K562 (cell line): ENCODE measurements around the gene AP4S1. TPM values are rescaled to one million over a fixed set of nuclear protein-coding genes. Genes with fewer than 3 reads are reported as not detected.

Experiments
- ATAC-seq: fragments of 200-7000 bp; cut with Tn5 transposase; 3 replicates; pipeline ENCODE4 v1.9.1; 2020; ENCODE audit warnings: moderate library complexity
- BruUV-seq: library from RNA; stranded (reverse); fragments of 400-500 nt; replicated peaks from 2 replicates; lab custom pipeline; 2021; lab: Mats Ljungman, UMichigan
- CTCF ChIA-PET: fragments of 300-600 bp; formaldehyde crosslinking; extraction: SDS; loops from one replicate; lab custom pipeline; 2021; ENCODE audit warnings: low intra/inter-chr PET ratio; lab: Yijun Ruan, JAX
- POLR2A ChIA-PET: fragments of 300-600, 350-650 bp; sonication (Branson Sonifier 250); formaldehyde crosslinking; extraction: SDS; loops from one replicate; lab custom pipeline; 2021; ENCODE audit warnings: antibody characterized with exemption, inconsistent platforms; lab: Yijun Ruan, JAX
- DNase-seq, 4 experiments: peaks; one replicate each; pipeline versions ENCODE4 v3.0.0 to v3.0.0-alpha.2; 2011 to 2018; ENCODE audit warnings: low spot score in 3 of 4, mixed read lengths in 3 of 4; ENCODE audit errors: extremely low read depth in 1 of 4
- FAIRE-seq: peaks from 2 replicates; lab custom pipeline; 2011; peaks lifted over from hg19 to GRCh38; lab: Jason Lieb, UNC
- H2AFZ ChIP-seq: 2 replicates; pipeline ENCODE4 v1.6.0; 2011; ENCODE audit warnings: low read depth, low read length, control low read depth, inconsistent platforms
- H3K27ac ChIP-seq: fragments of 200-600 bp; 3 replicates; pipeline ENCODE4 v1.8.0; 2011; ENCODE audit warnings: low read depth, mild to moderate bottlenecking, control low read depth, inconsistent platforms, low read length, moderate library complexity, mixed read lengths; ENCODE audit errors: extremely low read depth
- H3K27me3 ChIP-seq, 2 experiments: fragments of 300-600 bp in 1 of 2; 2 replicates in 1 of 2; 3 replicates in 1 of 2; pipeline versions ENCODE4 v1.6.0 to v1.8.0; 2011; ENCODE audit warnings: inconsistent platforms in 2 of 2, low read length in 2 of 2, mild to moderate bottlenecking in 1 of 2, mixed read lengths in 1 of 2, moderate library complexity in 1 of 2; ENCODE audit not compliant: control insufficient read depth in 2 of 2, insufficient read depth in 2 of 2
- H3K36me3 ChIP-seq: fragments of 300-600 bp; 3 replicates; pipeline ENCODE4 v1.8.0; 2011; ENCODE audit warnings: mild to moderate bottlenecking, low read length, inconsistent platforms; ENCODE audit not compliant: control insufficient read depth, insufficient read depth
- H3K4me1 ChIP-seq, 2 experiments: fragments of 200-600 bp in 1 of 2; replicated peaks in 1 of 2; 2 replicates in 1 of 2; 3 replicates in 1 of 2; pipeline versions ENCODE4 v1.5.1 to v1.8.0; 2011; ENCODE audit warnings: inconsistent platforms in 2 of 2, low read length in 2 of 2, mild to moderate bottlenecking in 1 of 2, mixed read lengths in 1 of 2, moderate library complexity in 1 of 2; ENCODE audit not compliant: control insufficient read depth in 2 of 2, insufficient read depth in 2 of 2
- H3K4me2 ChIP-seq: 2 replicates; pipeline ENCODE4 v1.6.1; 2011; ENCODE audit warnings: low read length, control low read depth, inconsistent platforms, mixed read lengths; ENCODE audit not compliant: insufficient read depth
- H3K4me3 ChIP-seq: fragments of 200-600 bp; sonication (generic), shearing (Covaris generic); 2 replicates; pipeline ENCODE4 v1.5.1; 2016; ENCODE audit warnings: control low read depth, inconsistent platforms
- H3K79me2 ChIP-seq: fragments of 200-600 bp; 3 replicates; pipeline ENCODE4 v1.8.0; 2011; ENCODE audit warnings: low read length, inconsistent platforms; ENCODE audit not compliant: control insufficient read depth, insufficient read depth
- H3K9ac ChIP-seq, 2 experiments: 2 replicates each; pipeline versions ENCODE4 v1.6.0 to v1.6.1; 2011; ENCODE audit warnings: low read depth in 2 of 2, low read length in 2 of 2, control low read depth in 1 of 2, inconsistent platforms in 1 of 2, mild to moderate bottlenecking in 1 of 2, mixed read lengths in 1 of 2; ENCODE audit not compliant: insufficient read depth in 1 of 2
- H3K9me1 ChIP-seq: one replicate; pipeline ENCODE4 v1.6.0; 2011; ENCODE audit warnings: inconsistent platforms, mild to moderate bottlenecking, low read length, moderate library complexity; ENCODE audit not compliant: control insufficient read depth, insufficient read depth
- H3K9me3 ChIP-seq: replicated peaks from 2 replicates; pipeline ENCODE4 v1.5.1; 2011; ENCODE audit warnings: low read depth, low read length, inconsistent platforms; ENCODE audit not compliant: control insufficient read depth, insufficient read depth
- H4K20me1 ChIP-seq: replicated peaks from 2 replicates; pipeline ENCODE4 v1.6.1; 2011; ENCODE audit warnings: low read length, inconsistent platforms, mixed read lengths; ENCODE audit not compliant: control insufficient read depth, insufficient read depth
- CCAR2 ChIP-seq: fragments of 200-400 bp; formaldehyde crosslinking; IDR thresholded peaks from 2 replicates; pipeline ENCODE4 v1.6.1; 2017; ENCODE audit warnings: mild to moderate bottlenecking, low read depth, low read length
- CHD2 ChIP-seq: IDR thresholded peaks from 2 replicates; pipeline ENCODE4 v1.6.1; 2011; ENCODE audit warnings: low read depth, low read length
- MTA2 ChIP-seq: fragments of 450-650 bp; IDR thresholded peaks from 2 replicates; pipeline ENCODE4 v1.6.1; 2016; ENCODE audit warnings: low read depth
- NR0B1 ChIP-seq: fragments of 450-650 bp; IDR thresholded peaks from one replicate; pipeline ENCODE4 v1.6.1; 2018; ENCODE audit warnings: mild to moderate bottlenecking, moderate library complexity; ENCODE audit not compliant: partially characterized antibody
- PBX2 ChIP-seq, 2 experiments: IDR thresholded peaks in 1 of 2; conservative IDR thresholded peaks in 1 of 2; 2 replicates each; pipeline ENCODE4 v1.6.1; 2016; ENCODE audit warnings: low read depth in 2 of 2, mild to moderate bottlenecking in 1 of 2, missing compliant biosample characterization in 1 of 2, missing genetic modification characterization in 1 of 2, moderate library complexity in 1 of 2
- ZKSCAN8 ChIP-seq: fragments of 200-800 bp; sonication (Bioruptor generic); IDR thresholded peaks from 2 replicates; pipeline ENCODE4 v1.6.1; 2016; ENCODE audit warnings: missing genetic modification characterization, missing compliant biosample characterization
- ZNF668 ChIP-seq: fragments of 250-450 bp; sonication (Bioruptor Pico); IDR thresholded peaks from 2 replicates; pipeline ENCODE4 v1.8.0; 2022; ENCODE audit warnings: mild to moderate bottlenecking, inconsistent platforms
- ZNF75A ChIP-seq: fragments of 450-650 bp; formaldehyde crosslinking; IDR thresholded peaks from 2 replicates; pipeline ENCODE4 v1.4.0; 2020; ENCODE audit warnings: mild to moderate bottlenecking
- WGBS: fragments of 100-300 bp; shearing (Covaris generic); methylation state at CpG from one replicate; pipeline ENCODE4 v1.1.6; 2016; ENCODE audit warnings: low coverage, mixed read lengths; ENCODE audit not compliant: insufficient coverage; ENCODE audit errors: missing lambda C conversion rate; 5-methylcytosine and 5-hydroxymethylcytosine counted together
- in situ Hi-C: fragments of 300-500 bp; cut with MboI; formaldehyde crosslinking; loops from 4 replicates; pipeline ENCODE4 v1.15.0; 2018; ENCODE audit warnings: inconsistent platforms, mixed read lengths
- intact Hi-C: fragments of 100-400 bp; cut with micrococcal nuclease; formaldehyde crosslinking; loops from 2 replicates; pipeline ENCODE4 v1.14.2; 2022
- polyA plus RNA-seq, 8 experiments: library from polyadenylated mRNA; depleted of rRNA in 4 of 8; stranded (reverse) in 5 of 8; unstranded in 3 of 8; fragments of >200 nt; fragmentation: Nextera tagmentation in 2 of 8; fragmentation: Illumina TruSeq in 1 of 8; extraction: Ambion mirVana in 2 of 8; extraction: Trizol in 1 of 8; gene quantifications; 2 replicates each; pipeline versions ENCODE4 v1.2.1 to v1.2.3, GENCODE V29; 2011 to 2014; ENCODE audit warnings: inconsistent platforms in 1 of 8, missing spikeins in 1 of 8
- total RNA-seq, 7 experiments: library from RNA; depleted of rRNA in 6 of 7; stranded (reverse); fragments of >200 nt in 6 of 7; fragmentation: Illumina TruSeq in 2 of 7; extraction: Trizol in 2 of 7; gene quantifications; 2 replicates each; pipeline versions ENCODE4 v1.2.1 to v1.2.3, GENCODE V29; 2011 to 2021; ENCODE audit warnings: low replicate concordance in 1 of 7

Gene AP4S1
- total and polyA plus RNA-seq, 9 of the 15 experiments (the other 6 are each of a cell fraction or from before 2014, with no cell fraction given) = 3.7 to 7.8 (median 5.9) TPM

DNA sequence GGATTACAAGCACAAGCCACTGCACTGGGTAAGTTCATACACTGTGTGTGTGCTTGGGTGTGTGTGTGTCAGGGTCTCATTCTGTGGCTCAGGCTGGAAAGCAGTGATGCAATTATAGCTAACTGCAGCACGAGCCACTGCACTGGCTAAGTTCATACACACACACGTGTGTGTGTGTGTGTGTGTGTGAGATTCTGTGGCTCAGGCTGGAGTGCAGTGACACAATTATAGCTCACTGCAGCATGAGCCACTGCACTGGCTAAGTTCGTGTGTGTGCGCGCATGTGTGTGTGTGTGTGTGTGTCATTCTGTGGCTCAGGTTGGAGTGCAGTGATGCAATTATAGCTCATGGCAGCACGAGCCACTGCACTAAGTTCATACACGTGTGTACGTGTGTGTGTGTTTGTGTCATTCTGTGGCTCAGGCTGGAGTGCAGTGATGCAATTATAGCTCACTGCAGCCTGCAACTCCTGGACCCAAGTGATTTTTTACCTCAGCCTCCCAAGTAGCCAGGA, 96.7 kb downstream of the AP4S1 start:
- DNase-seq = no peak
- in situ Hi-C loops = no loop called here
- 82% methylated on average over 8 of the region's 8 CpGs for WGBS
- Histone ChIP-seq H3K27ac (no peak overlapping the region), H3K27me3 (no peaks in the 10 kb centered on the region), H3K4me2 (no peak overlapping the region), H3K4me1 (no peaks in the 10 kb centered on the region), H3K79me2 (no peaks in the 10 kb centered on the region), H3K9me1 (no peaks in the 10 kb centered on the region), H3K9me3 (no peaks in the 10 kb centered on the region), H2AFZ (no peak overlapping the region), H3K4me3 (no peak overlapping the region), H3K9ac (no peak overlapping the region), H4K20me1 (no peaks in the 10 kb centered on the region), H3K36me3 (peaks cover 89% of the 10 kb centered on the region)
- BruUV-seq = no TSS peak
- intact Hi-C loops = no loop called here
- FAIRE-seq = no peak
- ChIA-PET POLR2A (interaction anchor here (0.7 kb wide), 1 partner anchor 61 kb away, joined by 3 read pairs; no protein-coding TSS in a partner anchor), CTCF (no interaction called here)
- no peak; the same call in 2 of the 3 replicates for ATAC-seq
- TF ChIP-seq CCAR2 = no peak
- no peak for TF ChIP-seq CHD2
- no peak for TF ChIP-seq ZKSCAN8 (CRISPR knock-in tag)
- TF ChIP-seq ZNF75A (CRISPR knock-in tag) = no peak
- TF ChIP-seq MTA2 = no peak

GRCh38 chr14:31122921-31123320, 97.5 kb downstream of the AP4S1 start:
- Histone ChIP-seq H3K4me1 (no peaks in the 10 kb centered on the region), H3K9me3 (no peaks in the 10 kb centered on the region), H3K36me3 (peaks cover 87% of the 10 kb centered on the region), H2AFZ (no peak overlapping the region), H3K4me2 (no peak overlapping the region), H3K27ac (no peak overlapping the region), H3K79me2 (no peaks in the 10 kb centered on the region), H3K9me1 (no peaks in the 10 kb centered on the region), H3K27me3 (no peaks in the 10 kb centered on the region), H4K20me1 (no peaks in the 10 kb centered on the region), H3K9ac (no peak overlapping the region), H3K4me3 (no peak overlapping the region)
- ATAC-seq (no peak), FAIRE-seq (no peak), DNase-seq (no peak)
- POLR2A ChIA-PET = interaction anchor here (2.1 kb wide), 1 partner anchor 12 kb away, joined by 7 read pairs; no protein-coding TSS in a partner anchor
- CTCF ChIA-PET = no interaction called here
- in situ Hi-C loops (no loop called here), intact Hi-C loops (no loop called here)
- no TSS peak for BruUV-seq
- 91% methylated on average over 4 of the region's 4 CpGs for WGBS
- TF ChIP-seq ZNF668 (CRISPR knock-in tag) (no peak), PBX2 (CRISPR knock-in tag; IDR thresholded peaks at IDR 0.05; ENCODE audit: low read depth) (no peak), PBX2 (tag; conservative IDR thresholded peaks at IDR 0.05; ENCODE audit: low read depth) (no peak), NR0B1 (no peak)
